Erythroblast (primary cell): ENCODE results near the gene GRK2.

Experiments used
- GATA1 ChIP-seq: IDR thresholded peaks from 2 replicates; pipeline ENCODE4 v1.6.1; 2011; ENCODE audit warnings: low read depth, mild to moderate bottlenecking, control low read depth, low read length, moderate library complexity
- POLR2A ChIP-seq: IDR thresholded peaks from 2 replicates; pipeline ENCODE4 v1.6.1; 2011; ENCODE audit warnings: mild to moderate bottlenecking, low read length

DNA sequence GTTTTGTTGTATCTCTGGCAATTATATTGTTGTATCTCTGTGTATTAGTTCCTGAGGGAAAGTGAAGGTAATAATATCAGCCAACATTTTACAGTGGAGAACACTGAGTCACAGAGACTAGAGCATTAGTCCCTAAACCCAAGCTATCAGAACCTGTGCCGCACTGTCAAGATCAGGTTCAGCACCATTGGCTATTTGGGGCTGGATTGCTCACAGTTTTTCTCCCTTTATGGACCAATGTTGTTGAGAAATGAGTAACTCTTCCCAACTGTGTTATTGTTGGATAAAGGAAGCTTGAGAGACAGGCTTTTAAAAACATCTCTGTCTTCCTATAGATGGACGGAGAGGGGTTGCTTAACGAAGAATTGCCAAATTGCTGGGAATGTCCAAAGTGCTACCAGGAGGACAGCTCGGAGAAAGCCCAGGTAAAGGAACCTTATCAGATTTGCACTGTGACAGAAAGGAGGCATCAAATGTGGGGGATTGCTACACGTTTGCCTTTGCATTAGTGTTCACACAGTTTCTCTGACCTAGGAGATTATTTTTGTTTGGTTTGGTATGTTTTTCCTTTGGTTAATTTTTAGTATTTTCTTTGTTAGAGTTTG is 18.2 kb upstream of the GRK2 start:
- TF ChIP-seq POLR2A (no peak), GATA1 (no peak)
